HEK293 (cell line): ENCODE data around the gene FLCN.
"Not testable (repeated sequence)": the region's sequence is repeated elsewhere in the genome, so short reads cannot be mapped to it uniquely, and the experiment has no call there.

Source experiments
- CTCF ChIA-PET: fragments of 350-600 bp; formaldehyde crosslinking; extraction: SDS; loops from one replicate; lab custom pipeline; 2021; ENCODE audit warnings: antibody characterized with exemption; lab: Yijun Ruan, JAX
- POLR2A ChIA-PET: fragments of 300-600 bp; formaldehyde crosslinking; extraction: SDS; loops from one replicate; lab custom pipeline; 2020; ENCODE audit warnings: antibody characterized with exemption, inconsistent platforms; lab: Yijun Ruan, JAX
- H3K27ac ChIP-seq: fragments of 200-500 bp; sonication (Bioruptor generic); 2 replicates; pipeline ENCODE4 v1.5.1; 2014; ENCODE audit warnings: low read depth, low read length, control low read depth, inconsistent platforms; ENCODE audit errors: extremely low read depth
- H3K36me3 ChIP-seq, 2 experiments: fragments of 200-500 bp in 1 of 2; sonication (Bioruptor generic) in 1 of 2; 1 replicate in 1 of 2; 2 replicates in 1 of 2; pipeline ENCODE4 v1.5.1; 2014 to 2017; ENCODE audit warnings: inconsistent platforms in 2 of 2, low read length in 2 of 2; ENCODE audit not compliant: control insufficient read depth in 2 of 2, insufficient read depth in 1 of 2
- H3K4me1 ChIP-seq: fragments of 200-500 bp; sonication (Bioruptor generic); 2 replicates; pipeline ENCODE4 v1.5.1; 2014; ENCODE audit warnings: mild to moderate bottlenecking, low read length, inconsistent platforms; ENCODE audit not compliant: control insufficient read depth, insufficient read depth
- H3K4me3 ChIP-seq: 2 replicates; pipeline ENCODE4 v1.5.1; 2011; ENCODE audit warnings: low read depth, mild to moderate bottlenecking, control low read depth, low read length, moderate library complexity
- H3K9me3 ChIP-seq: fragments of 200-500 bp; sonication (Bioruptor generic); 2 replicates; pipeline ENCODE4 v1.5.1; 2014; ENCODE audit warnings: low read depth, low read length, inconsistent platforms; ENCODE audit not compliant: control insufficient read depth, insufficient read depth
- GLI2 ChIP-seq: fragments of 450-650 bp; formaldehyde crosslinking; IDR thresholded peaks from 2 replicates; pipeline ENCODE4; 2017; ENCODE audit warnings: missing biosample characterization, missing genetic modification characterization, low read depth, borderline replicate concordance
- SCRT2 ChIP-seq: fragments of 450-650 bp; formaldehyde crosslinking; IDR thresholded peaks from 2 replicates; pipeline ENCODE4 v1.5.1; 2016; ENCODE audit warnings: missing biosample characterization, missing genetic modification characterization
- ZBTB21 ChIP-seq: fragments of 450-650 bp; formaldehyde crosslinking; IDR thresholded peaks from 2 replicates; pipeline ENCODE4 v1.5.1; 2017; ENCODE audit warnings: missing biosample characterization, missing genetic modification characterization
- ZBTB7A ChIP-seq: fragments of 450-650 bp; formaldehyde crosslinking; IDR thresholded peaks from 2 replicates; pipeline ENCODE4 v1.5.1; 2016; ENCODE audit warnings: low read depth, missing biosample characterization, missing genetic modification characterization
- ZEB2 ChIP-seq: fragments of 450-650 bp; formaldehyde crosslinking; IDR thresholded peaks from 2 replicates; pipeline ENCODE4 v1.5.1; 2016; ENCODE audit warnings: missing biosample characterization, missing genetic modification characterization
- ZFP41 ChIP-seq: fragments of 450-650 bp; formaldehyde crosslinking; IDR thresholded peaks from 2 replicates; pipeline ENCODE4 v1.5.1; 2016; ENCODE audit warnings: missing biosample characterization, missing genetic modification characterization, borderline replicate concordance
- ZNF114 ChIP-seq: fragments of 450-650 bp; formaldehyde crosslinking; IDR thresholded peaks from 2 replicates; pipeline ENCODE4 v1.5.0; 2017; ENCODE audit warnings: missing biosample characterization, missing genetic modification characterization
- ZNF121 ChIP-seq: fragments of 450-650 bp; formaldehyde crosslinking; IDR thresholded peaks from 2 replicates; pipeline ENCODE4 v1.5.1; 2016; ENCODE audit warnings: missing biosample characterization, missing genetic modification characterization
- ZNF155 ChIP-seq: fragments of 450-650 bp; formaldehyde crosslinking; IDR thresholded peaks from 2 replicates; pipeline ENCODE4 v1.5.1; 2016; ENCODE audit warnings: missing biosample characterization, missing genetic modification characterization
- ZNF211 ChIP-seq: fragments of 450-650 bp; formaldehyde crosslinking; IDR thresholded peaks from 2 replicates; pipeline ENCODE4 v1.5.1; 2016; ENCODE audit warnings: low read depth, missing biosample characterization, missing genetic modification characterization
- ZNF239 ChIP-seq: fragments of 450-650 bp; formaldehyde crosslinking; IDR thresholded peaks from 2 replicates; pipeline ENCODE4 v1.5.1; 2016; ENCODE audit warnings: missing biosample characterization, missing genetic modification characterization
- ZNF248 ChIP-seq: fragments of 450-650 bp; formaldehyde crosslinking; IDR thresholded peaks from 2 replicates; pipeline ENCODE4 v1.5.1; 2017; ENCODE audit warnings: missing biosample characterization, missing genetic modification characterization
- ZNF433 ChIP-seq: fragments of 450-650 bp; formaldehyde crosslinking; IDR thresholded peaks from 2 replicates; pipeline ENCODE4 v1.5.1; 2016; ENCODE audit warnings: missing biosample characterization, missing genetic modification characterization, low read depth
- ZNF473 ChIP-seq: fragments of 450-650 bp; formaldehyde crosslinking; IDR thresholded peaks from 2 replicates; pipeline ENCODE4 v1.5.1; 2017; ENCODE audit warnings: missing biosample characterization, missing genetic modification characterization
- ZNF514 ChIP-seq: fragments of 450-650 bp; formaldehyde crosslinking; IDR thresholded peaks from 2 replicates; pipeline ENCODE4 v1.5.1; 2016; ENCODE audit warnings: missing biosample characterization, missing genetic modification characterization
- ZNF548 ChIP-seq: fragments of 450-650 bp; formaldehyde crosslinking; IDR thresholded peaks from 2 replicates; pipeline ENCODE4 v1.5.1; 2016; ENCODE audit warnings: missing biosample characterization, missing genetic modification characterization
- ZNF558 ChIP-seq: fragments of 450-650 bp; formaldehyde crosslinking; IDR thresholded peaks from 2 replicates; pipeline ENCODE4 v1.5.1; 2016; ENCODE audit warnings: missing biosample characterization, missing genetic modification characterization
- ZNF747 ChIP-seq: fragments of 450-650 bp; formaldehyde crosslinking; IDR thresholded peaks from 2 replicates; pipeline ENCODE4 v1.5.1; 2016; ENCODE audit warnings: missing biosample characterization, missing genetic modification characterization
- TF ChIP-seq, protein P1 (sequence below): fragments of 450-650 bp; formaldehyde crosslinking; IDR thresholded peaks from 2 replicates; pipeline ENCODE4 v1.5.1; 2016; ENCODE audit warnings: missing biosample characterization, missing genetic modification characterization
- TF ChIP-seq, protein P2 (sequence below): fragments of 450-650 bp; formaldehyde crosslinking; IDR thresholded peaks from 2 replicates; pipeline ENCODE4 v1.5.1; 2017; ENCODE audit warnings: missing biosample characterization, missing genetic modification characterization
- TF ChIP-seq, protein P3 (sequence below): fragments of 450-650 bp; formaldehyde crosslinking; IDR thresholded peaks from 2 replicates; pipeline ENCODE4 v1.5.1; 2016; ENCODE audit warnings: missing biosample characterization, missing genetic modification characterization
- TF ChIP-seq, protein P4 (sequence below): fragments of 450-650 bp; formaldehyde crosslinking; IDR thresholded peaks from 2 replicates; pipeline ENCODE4 v1.5.1; 2017; ENCODE audit warnings: missing biosample characterization, missing genetic modification characterization
- TF ChIP-seq, protein P5 (sequence below): fragments of 450-650 bp; formaldehyde crosslinking; IDR thresholded peaks from 2 replicates; pipeline ENCODE4 v1.5.1; 2016; ENCODE audit warnings: missing biosample characterization, missing genetic modification characterization

Gene FLCN

DNA sequence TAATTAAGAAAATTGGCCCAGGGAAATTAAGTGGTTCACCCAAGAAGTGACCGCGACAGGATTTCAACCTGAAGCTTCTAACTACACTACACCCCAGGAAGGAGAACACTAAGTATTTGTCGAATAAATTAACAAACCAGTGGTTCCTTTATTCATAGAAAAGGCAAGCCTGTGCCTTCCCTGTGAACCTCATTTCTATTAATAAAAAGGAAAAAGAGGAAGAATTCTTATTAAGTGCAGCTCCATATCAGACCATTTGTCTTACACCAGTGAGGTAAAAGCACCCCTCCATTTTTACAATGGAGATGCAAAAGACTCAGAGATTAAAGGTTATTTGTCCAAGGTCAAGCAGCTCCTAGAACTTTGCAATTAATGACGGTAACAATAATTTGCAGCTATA lies 42.3 kb upstream of the FLCN start:
- TF ChIP-seq ZNF473 (tag by site-specific recombination) (no peak), ZNF747 (tag by site-specific recombination) (no peak), ZBTB21 (tag by site-specific recombination) (no peak), ZNF433 (no peak), SCRT2 (no peak), ZNF239 (tag by site-specific recombination) (no peak), ZFP41 (tag by site-specific recombination) (no peak), ZNF211 (tag by site-specific recombination) (no peak), ZEB2 (tag by site-specific recombination) (no peak), ZNF558 (tag by site-specific recombination) (no peak)
- TF ChIP-seq, protein P1, sequence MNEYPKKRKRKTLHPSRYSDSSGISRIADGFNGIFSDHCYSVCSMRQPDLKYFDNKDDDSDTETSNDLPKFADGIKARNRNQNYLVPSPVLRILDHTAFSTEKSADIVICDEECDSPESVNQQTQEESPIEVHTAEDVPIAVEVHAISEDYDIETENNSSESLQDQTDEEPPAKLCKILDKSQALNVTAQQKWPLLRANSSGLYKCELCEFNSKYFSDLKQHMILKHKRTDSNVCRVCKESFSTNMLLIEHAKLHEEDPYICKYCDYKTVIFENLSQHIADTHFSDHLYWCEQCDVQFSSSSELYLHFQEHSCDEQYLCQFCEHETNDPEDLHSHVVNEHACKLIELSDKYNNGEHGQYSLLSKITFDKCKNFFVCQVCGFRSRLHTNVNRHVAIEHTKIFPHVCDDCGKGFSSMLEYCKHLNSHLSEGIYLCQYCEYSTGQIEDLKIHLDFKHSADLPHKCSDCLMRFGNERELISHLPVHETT (tag by site-specific recombination), result no peak
- Histone ChIP-seq H3K27ac (no peak overlapping the region; the same call in 1 of the 2 replicates), H3K9me3 (no peaks in the 10 kb centered on the region), H3K4me1 (peaks cover 6% of the 10 kb centered on the region), H3K36me3 (peaks cover 18 to 42% of the 10 kb centered on the region in 2 experiments), H3K4me3 (peak overlapping the region; percentile 100)
- ChIA-PET POLR2A (no interaction called here), CTCF (interaction anchor here (0.6 to 2.2 kb wide), 4 partner anchors 9 to 64 kb away, joined by 4 to 14 read pairs (median 8); no protein-coding TSS in a partner anchor)

DNA sequence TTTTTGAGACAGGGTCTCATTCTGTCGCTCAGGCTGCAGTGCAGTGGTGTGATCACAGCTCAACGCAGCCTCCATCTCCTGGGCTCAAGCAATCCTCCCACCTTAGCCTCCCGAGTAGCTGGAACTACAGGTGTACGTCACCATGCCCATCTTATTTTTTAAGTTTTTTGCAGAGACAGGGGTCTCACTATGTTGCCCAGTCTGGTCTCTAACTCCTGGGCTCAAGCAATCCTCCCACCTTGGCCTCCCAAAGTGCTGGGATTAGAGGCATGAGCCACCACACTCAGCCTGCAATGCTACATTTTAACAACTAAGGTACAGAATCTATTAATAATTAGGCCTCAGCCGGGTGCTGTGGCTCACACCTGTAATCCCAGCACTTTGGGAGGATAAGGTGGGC lies 40.5 kb upstream of the FLCN start:
- H3K9me3 ChIP-seq, H3K27ac ChIP-seq, H3K4me1 ChIP-seq, POLR2A ChIA-PET, H3K4me3 ChIP-seq: not testable (repeated sequence)
- CTCF ChIA-PET, result interaction anchor here (0.7 kb wide), 1 partner anchor 160 kb away, joined by 3 read pairs; no protein-coding TSS in a partner anchor
- TF ChIP-seq SCRT2, result 0 out of 2 replicates have a peak, but pooled peaks have one; percentile 17
- peak; percentile 82 for TF ChIP-seq ZNF121
- H3K36me3 ChIP-seq, result peaks cover 36 to 61% of the 10 kb centered on the region in 2 experiments

DNA sequence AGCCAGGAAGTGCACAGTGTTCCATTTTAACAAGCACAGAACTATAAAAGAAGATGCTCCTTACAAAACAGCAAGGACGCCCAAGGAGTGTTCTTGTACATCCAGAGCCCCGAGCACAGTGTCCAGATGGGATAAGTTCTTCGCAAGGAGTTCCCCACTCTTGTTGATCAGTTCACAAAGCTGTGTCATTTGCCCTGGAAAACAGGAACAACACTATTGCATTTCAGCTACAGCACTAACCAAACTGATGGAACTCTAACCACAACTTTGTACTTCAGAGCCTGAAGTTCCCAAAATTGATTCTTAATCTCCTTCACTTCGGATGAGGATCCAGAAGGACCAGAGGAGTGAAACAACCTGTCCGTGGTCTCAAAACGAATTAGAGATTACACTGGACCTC lies 39.0 kb upstream of the FLCN start:
- Histone ChIP-seq H3K27ac (no peak overlapping the region), H3K4me1 (peaks cover 6% of the 10 kb centered on the region), H3K4me3 (no peak overlapping the region), H3K36me3 (peaks cover 48 to 71% of the 10 kb centered on the region in 2 experiments), H3K9me3 (no peaks in the 10 kb centered on the region)
- POLR2A ChIA-PET, result interaction anchor here (0.7 kb wide), 1 partner anchor 41 kb away, joined by 3 read pairs; no protein-coding TSS in a partner anchor
- CTCF ChIA-PET, result interaction anchor here (0.7 to 1.9 kb wide), 3 partner anchors 9 to 40 kb away, joined by 4 to 6 read pairs (median 5); no protein-coding TSS in a partner anchor
- TF ChIP-seq, protein P2, sequence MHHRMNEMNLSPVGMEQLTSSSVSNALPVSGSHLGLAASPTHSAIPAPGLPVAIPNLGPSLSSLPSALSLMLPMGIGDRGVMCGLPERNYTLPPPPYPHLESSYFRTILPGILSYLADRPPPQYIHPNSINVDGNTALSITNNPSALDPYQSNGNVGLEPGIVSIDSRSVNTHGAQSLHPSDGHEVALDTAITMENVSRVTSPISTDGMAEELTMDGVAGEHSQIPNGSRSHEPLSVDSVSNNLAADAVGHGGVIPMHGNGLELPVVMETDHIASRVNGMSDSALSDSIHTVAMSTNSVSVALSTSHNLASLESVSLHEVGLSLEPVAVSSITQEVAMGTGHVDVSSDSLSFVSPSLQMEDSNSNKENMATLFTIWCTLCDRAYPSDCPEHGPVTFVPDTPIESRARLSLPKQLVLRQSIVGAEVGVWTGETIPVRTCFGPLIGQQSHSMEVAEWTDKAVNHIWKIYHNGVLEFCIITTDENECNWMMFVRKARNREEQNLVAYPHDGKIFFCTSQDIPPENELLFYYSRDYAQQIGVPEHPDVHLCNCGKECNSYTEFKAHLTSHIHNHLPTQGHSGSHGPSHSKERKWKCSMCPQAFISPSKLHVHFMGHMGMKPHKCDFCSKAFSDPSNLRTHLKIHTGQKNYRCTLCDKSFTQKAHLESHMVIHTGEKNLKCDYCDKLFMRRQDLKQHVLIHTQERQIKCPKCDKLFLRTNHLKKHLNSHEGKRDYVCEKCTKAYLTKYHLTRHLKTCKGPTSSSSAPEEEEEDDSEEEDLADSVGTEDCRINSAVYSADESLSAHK, result no peak
- TF ChIP-seq ZNF114 (no peak), ZNF548 (tag by site-specific recombination) (no peak), ZNF155 (tag by site-specific recombination) (no peak), ZNF248 (tag by site-specific recombination) (no peak), GLI2 (tag by site-specific recombination) (no peak), ZBTB7A (tag by site-specific recombination) (no peak), ZNF514 (tag by site-specific recombination) (no peak)
- TF ChIP-seq, protein P3, sequence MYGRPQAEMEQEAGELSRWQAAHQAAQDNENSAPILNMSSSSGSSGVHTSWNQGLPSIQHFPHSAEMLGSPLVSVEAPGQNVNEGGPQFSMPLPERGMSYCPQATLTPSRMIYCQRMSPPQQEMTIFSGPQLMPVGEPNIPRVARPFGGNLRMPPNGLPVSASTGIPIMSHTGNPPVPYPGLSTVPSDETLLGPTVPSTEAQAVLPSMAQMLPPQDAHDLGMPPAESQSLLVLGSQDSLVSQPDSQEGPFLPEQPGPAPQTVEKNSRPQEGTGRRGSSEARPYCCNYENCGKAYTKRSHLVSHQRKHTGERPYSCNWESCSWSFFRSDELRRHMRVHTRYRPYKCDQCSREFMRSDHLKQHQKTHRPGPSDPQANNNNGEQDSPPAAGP, result no peak
- TF ChIP-seq, protein P4, sequence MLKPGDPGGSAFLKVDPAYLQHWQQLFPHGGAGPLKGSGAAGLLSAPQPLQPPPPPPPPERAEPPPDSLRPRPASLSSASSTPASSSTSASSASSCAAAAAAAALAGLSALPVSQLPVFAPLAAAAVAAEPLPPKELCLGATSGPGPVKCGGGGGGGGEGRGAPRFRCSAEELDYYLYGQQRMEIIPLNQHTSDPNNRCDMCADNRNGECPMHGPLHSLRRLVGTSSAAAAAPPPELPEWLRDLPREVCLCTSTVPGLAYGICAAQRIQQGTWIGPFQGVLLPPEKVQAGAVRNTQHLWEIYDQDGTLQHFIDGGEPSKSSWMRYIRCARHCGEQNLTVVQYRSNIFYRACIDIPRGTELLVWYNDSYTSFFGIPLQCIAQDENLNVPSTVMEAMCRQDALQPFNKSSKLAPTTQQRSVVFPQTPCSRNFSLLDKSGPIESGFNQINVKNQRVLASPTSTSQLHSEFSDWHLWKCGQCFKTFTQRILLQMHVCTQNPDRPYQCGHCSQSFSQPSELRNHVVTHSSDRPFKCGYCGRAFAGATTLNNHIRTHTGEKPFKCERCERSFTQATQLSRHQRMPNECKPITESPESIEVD, result no peak
- TF ChIP-seq, protein P5, sequence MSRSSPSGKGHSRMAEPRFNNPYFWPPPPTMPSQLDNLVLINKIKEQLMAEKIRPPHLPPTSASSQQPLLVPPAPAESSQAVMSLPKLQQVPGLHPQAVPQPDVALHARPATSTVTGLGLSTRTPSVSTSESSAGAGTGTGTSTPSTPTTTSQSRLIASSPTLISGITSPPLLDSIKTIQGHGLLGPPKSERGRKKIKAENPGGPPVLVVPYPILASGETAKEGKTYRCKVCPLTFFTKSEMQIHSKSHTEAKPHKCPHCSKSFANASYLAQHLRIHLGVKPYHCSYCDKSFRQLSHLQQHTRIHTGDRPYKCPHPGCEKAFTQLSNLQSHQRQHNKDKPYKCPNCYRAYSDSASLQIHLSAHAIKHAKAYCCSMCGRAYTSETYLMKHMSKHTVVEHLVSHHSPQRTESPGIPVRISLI (tag by site-specific recombination), result no peak
